A549 (cell line): ENCODE measurements around the gene SAMD10.

Experiments
- CTCF ChIP-seq: fragments of >200 bp; sonication (Bioruptor Twin); formaldehyde crosslinking; IDR thresholded peaks from 3 replicates; pipeline ENCODE4 v1.5.1; 2016
- EP300 ChIP-seq, 2 experiments: fragments of >200 bp; sonication (Bioruptor Twin); formaldehyde crosslinking; IDR thresholded peaks; 2 replicates in 1 of 2; 3 replicates in 1 of 2; pipeline ENCODE4 v1.6.1; 2016 to 2017
- HDAC2 ChIP-seq: fragments of 200-600 bp; sonication (generic); IDR thresholded peaks from 2 replicates; pipeline ENCODE4 v1.6.1; 2016
- KDM1A ChIP-seq: fragments of 200-600 bp; sonication (generic); IDR thresholded peaks from 2 replicates; pipeline ENCODE4 v1.6.1; 2016; ENCODE audit warnings: low read depth, mild to moderate bottlenecking
- MYC ChIP-seq: IDR thresholded peaks from 2 replicates; pipeline ENCODE4 v1.6.1; 2012; ENCODE audit warnings: mild to moderate bottlenecking, inconsistent platforms, low read length, improper control_type of control experiment, borderline replicate concordance
- POLR2A ChIP-seq: IDR thresholded peaks from 2 replicates; pipeline ENCODE4 v1.6.1; 2012; ENCODE audit warnings: mild to moderate bottlenecking, low read length
- RAD21 ChIP-seq, 2 experiments: fragments of >200 bp in 1 of 2; sonication (Bioruptor Twin) in 1 of 2; formaldehyde crosslinking in 1 of 2; IDR thresholded peaks in 1 of 2; conservative IDR thresholded peaks in 1 of 2; 2 replicates in 1 of 2; 3 replicates in 1 of 2; pipeline ENCODE4 v1.6.1; 2012 to 2018; ENCODE audit warnings: inconsistent platforms in 1 of 2

GRCh38 chr20:63945921-63946920, 33.2 kb downstream of the SAMD10 start:
- TF ChIP-seq POLR2A (no peak), MYC (no peak), KDM1A (no peak), HDAC2 (no peak), RAD21 (conservative IDR thresholded peaks at IDR 0.05 in 1 of 2, IDR thresholded peaks at IDR 0.05 in 1 of 2) (no peak), CTCF (no peak), EP300 (IDR thresholded peaks at IDR 0.05) (no peak)
